K562 (cell line): ENCODE measurements around the gene PIH1D1. TPM values are rescaled to one million over a fixed set of nuclear protein-coding genes. Genes with fewer than 3 reads are reported as not detected.

Experiments
- ATAC-seq: fragments of 200-7000 bp; cut with Tn5 transposase; 3 replicates; pipeline ENCODE4 v1.9.1; 2020; ENCODE audit warnings: moderate library complexity
- BruUV-seq: library from RNA; stranded (reverse); fragments of 400-500 nt; replicated peaks from 2 replicates; lab custom pipeline; 2021; lab: Mats Ljungman, UMichigan
- CTCF ChIA-PET: fragments of 300-600 bp; formaldehyde crosslinking; extraction: SDS; loops from one replicate; lab custom pipeline; 2021; ENCODE audit warnings: low intra/inter-chr PET ratio; lab: Yijun Ruan, JAX
- POLR2A ChIA-PET: fragments of 300-600, 350-650 bp; sonication (Branson Sonifier 250); formaldehyde crosslinking; extraction: SDS; loops from one replicate; lab custom pipeline; 2021; ENCODE audit warnings: antibody characterized with exemption, inconsistent platforms; lab: Yijun Ruan, JAX
- DNase-seq, 4 experiments: peaks; one replicate each; pipeline versions ENCODE4 v3.0.0 to v3.0.0-alpha.2; 2011 to 2018; ENCODE audit warnings: low spot score in 3 of 4, mixed read lengths in 3 of 4; ENCODE audit errors: extremely low read depth in 1 of 4
- FAIRE-seq: peaks from 2 replicates; lab custom pipeline; 2011; peaks lifted over from hg19 to GRCh38; lab: Jason Lieb, UNC
- H2AFZ ChIP-seq: 2 replicates; pipeline ENCODE4 v1.6.0; 2011; ENCODE audit warnings: low read depth, low read length, control low read depth, inconsistent platforms
- H3K27ac ChIP-seq: fragments of 200-600 bp; 3 replicates; pipeline ENCODE4 v1.8.0; 2011; ENCODE audit warnings: low read depth, mild to moderate bottlenecking, control low read depth, inconsistent platforms, low read length, moderate library complexity, mixed read lengths; ENCODE audit errors: extremely low read depth
- H3K27me3 ChIP-seq, 2 experiments: fragments of 300-600 bp in 1 of 2; 2 replicates in 1 of 2; 3 replicates in 1 of 2; pipeline versions ENCODE4 v1.6.0 to v1.8.0; 2011; ENCODE audit warnings: inconsistent platforms in 2 of 2, low read length in 2 of 2, mild to moderate bottlenecking in 1 of 2, mixed read lengths in 1 of 2, moderate library complexity in 1 of 2; ENCODE audit not compliant: control insufficient read depth in 2 of 2, insufficient read depth in 2 of 2
- H3K36me3 ChIP-seq: fragments of 300-600 bp; 3 replicates; pipeline ENCODE4 v1.8.0; 2011; ENCODE audit warnings: mild to moderate bottlenecking, low read length, inconsistent platforms; ENCODE audit not compliant: control insufficient read depth, insufficient read depth
- H3K4me1 ChIP-seq, 2 experiments: fragments of 200-600 bp in 1 of 2; replicated peaks in 1 of 2; 2 replicates in 1 of 2; 3 replicates in 1 of 2; pipeline versions ENCODE4 v1.5.1 to v1.8.0; 2011; ENCODE audit warnings: inconsistent platforms in 2 of 2, low read length in 2 of 2, mild to moderate bottlenecking in 1 of 2, mixed read lengths in 1 of 2, moderate library complexity in 1 of 2; ENCODE audit not compliant: control insufficient read depth in 2 of 2, insufficient read depth in 2 of 2
- H3K4me2 ChIP-seq: 2 replicates; pipeline ENCODE4 v1.6.1; 2011; ENCODE audit warnings: low read length, control low read depth, inconsistent platforms, mixed read lengths; ENCODE audit not compliant: insufficient read depth
- H3K4me3 ChIP-seq: fragments of 200-600 bp; sonication (generic), shearing (Covaris generic); 2 replicates; pipeline ENCODE4 v1.5.1; 2016; ENCODE audit warnings: control low read depth, inconsistent platforms
- H3K79me2 ChIP-seq: fragments of 200-600 bp; 3 replicates; pipeline ENCODE4 v1.8.0; 2011; ENCODE audit warnings: low read length, inconsistent platforms; ENCODE audit not compliant: control insufficient read depth, insufficient read depth
- H3K9ac ChIP-seq, 2 experiments: 2 replicates each; pipeline versions ENCODE4 v1.6.0 to v1.6.1; 2011; ENCODE audit warnings: low read depth in 2 of 2, low read length in 2 of 2, control low read depth in 1 of 2, inconsistent platforms in 1 of 2, mild to moderate bottlenecking in 1 of 2, mixed read lengths in 1 of 2; ENCODE audit not compliant: insufficient read depth in 1 of 2
- H3K9me1 ChIP-seq: one replicate; pipeline ENCODE4 v1.6.0; 2011; ENCODE audit warnings: inconsistent platforms, mild to moderate bottlenecking, low read length, moderate library complexity; ENCODE audit not compliant: control insufficient read depth, insufficient read depth
- H3K9me3 ChIP-seq: replicated peaks from 2 replicates; pipeline ENCODE4 v1.5.1; 2011; ENCODE audit warnings: low read depth, low read length, inconsistent platforms; ENCODE audit not compliant: control insufficient read depth, insufficient read depth
- H4K20me1 ChIP-seq: replicated peaks from 2 replicates; pipeline ENCODE4 v1.6.1; 2011; ENCODE audit warnings: low read length, inconsistent platforms, mixed read lengths; ENCODE audit not compliant: control insufficient read depth, insufficient read depth
- CBX8 ChIP-seq: fragments of 200-600 bp; sonication (generic); IDR thresholded peaks from 2 replicates; pipeline ENCODE4 v1.6.1; 2012; ENCODE audit warnings: borderline replicate concordance, mixed run types, low read depth, mild to moderate bottlenecking, moderate library complexity, mixed read lengths, low read length, control low read depth, inconsistent platforms; ENCODE audit not compliant: poor library complexity, severe bottlenecking; ENCODE audit errors: extremely low read depth
- CSDE1 ChIP-seq, 2 experiments: fragments of 450-650 bp; IDR thresholded peaks; 2 replicates each; pipeline ENCODE4 v1.6.1; 2016; ENCODE audit warnings: mild to moderate bottlenecking in 1 of 2
- HDGF ChIP-seq: fragments of 450-650 bp; IDR thresholded peaks from 2 replicates; pipeline ENCODE4 v1.6.1; 2016
- MEF2A ChIP-seq: IDR thresholded peaks from 2 replicates; pipeline ENCODE4 v1.6.1; 2011; ENCODE audit warnings: low read depth, mild to moderate bottlenecking, low read length, moderate library complexity; ENCODE audit not compliant: control insufficient read depth
- MTA2 ChIP-seq: fragments of 450-650 bp; IDR thresholded peaks from 2 replicates; pipeline ENCODE4 v1.6.1; 2016; ENCODE audit warnings: low read depth
- NBN ChIP-seq: fragments of 450-650 bp; IDR thresholded peaks from 2 replicates; pipeline ENCODE4 v1.6.1; 2016; ENCODE audit warnings: low read depth, mild to moderate bottlenecking
- RAD51 ChIP-seq: fragments of 450-650 bp; IDR thresholded peaks from 2 replicates; pipeline ENCODE4 v1.7.1; 2016; ENCODE audit warnings: low read depth, mild to moderate bottlenecking, borderline replicate concordance
- YY1 ChIP-seq, 3 experiments: IDR thresholded peaks; 2 replicates each; pipeline ENCODE4 v1.6.1; 2011; ENCODE audit warnings: low read length in 2 of 3, mild to moderate bottlenecking in 2 of 3, moderate library complexity in 2 of 3, borderline replicate concordance in 1 of 3, control low read depth in 1 of 3, low read depth in 1 of 3; ENCODE audit not compliant: insufficient read depth in 3 of 3, insufficient replicate concordance in 2 of 3, control insufficient read depth in 1 of 3, insufficient read length in 1 of 3; ENCODE audit errors: extremely low read depth in 1 of 3
- ZFP30 ChIP-seq: fragments of 250-450 bp; sonication (Bioruptor Pico); IDR thresholded peaks from 2 replicates; pipeline ENCODE4 v1.8.0; 2022; ENCODE audit warnings: moderate library complexity, mild to moderate bottlenecking, inconsistent platforms, borderline replicate concordance
- ZNF140 ChIP-seq: fragments of 250-450 bp; sonication (Bioruptor Pico); IDR thresholded peaks from 2 replicates; pipeline ENCODE4 v1.8.0; 2021; ENCODE audit warnings: moderate library complexity, mild to moderate bottlenecking, inconsistent platforms
- whole genome bisulfite sequencing: fragments of 100-300 bp; shearing (Covaris generic); methylation state at CpG from one replicate; pipeline ENCODE4 v1.1.6; 2016; ENCODE audit warnings: low coverage, mixed read lengths; ENCODE audit not compliant: insufficient coverage; ENCODE audit errors: missing lambda C conversion rate; 5-methylcytosine and 5-hydroxymethylcytosine counted together
- in situ Hi-C: fragments of 300-500 bp; cut with MboI; formaldehyde crosslinking; loops from 4 replicates; pipeline ENCODE4 v1.15.0; 2018; ENCODE audit warnings: inconsistent platforms, mixed read lengths
- intact Hi-C: fragments of 100-400 bp; cut with micrococcal nuclease; formaldehyde crosslinking; loops from 2 replicates; pipeline ENCODE4 v1.14.2; 2022
- polyA plus RNA-seq, 8 experiments: library from polyadenylated mRNA; depleted of rRNA in 4 of 8; stranded (reverse) in 5 of 8; unstranded in 3 of 8; fragments of >200 nt; fragmentation: Nextera tagmentation in 2 of 8; fragmentation: Illumina TruSeq in 1 of 8; extraction: Ambion mirVana in 2 of 8; extraction: Trizol in 1 of 8; gene quantifications; 2 replicates each; pipeline versions ENCODE4 v1.2.1 to v1.2.3, GENCODE V29; 2011 to 2014; ENCODE audit warnings: inconsistent platforms in 1 of 8, missing spikeins in 1 of 8
- total RNA-seq, 7 experiments: library from RNA; depleted of rRNA in 6 of 7; stranded (reverse); fragments of >200 nt in 6 of 7; fragmentation: Illumina TruSeq in 2 of 7; extraction: Trizol in 2 of 7; gene quantifications; 2 replicates each; pipeline versions ENCODE4 v1.2.1 to v1.2.3, GENCODE V29; 2011 to 2021; ENCODE audit warnings: low replicate concordance in 1 of 7
- TF ChIP-seq, protein P1 (sequence below): sonication (generic); formaldehyde crosslinking; IDR thresholded peaks from 2 replicates; pipeline ENCODE4 v1.8.1; 2023; ENCODE audit warnings: mild to moderate bottlenecking, missing genetic modification reagents
- TF ChIP-seq, protein P2 (sequence below): fragments of 450-650 bp; formaldehyde crosslinking; IDR thresholded peaks from 2 replicates; pipeline ENCODE4 v1.4.0; 2022; ENCODE audit warnings: missing genetic modification characterization
- TF ChIP-seq, protein P3 (sequence below): fragments of 250-450 bp; sonication (Bioruptor Pico); IDR thresholded peaks from 2 replicates; pipeline ENCODE4 v1.6.1; 2021; ENCODE audit warnings: mild to moderate bottlenecking
- TF ChIP-seq, protein P4 (sequence below): fragments of 450-650 bp; conservative IDR thresholded peaks from 2 replicates; pipeline ENCODE4 v1.6.1; 2016; ENCODE audit warnings: missing genetic modification characterization, low read depth, mild to moderate bottlenecking, missing compliant biosample characterization, moderate library complexity

Gene PIH1D1
- total and polyA plus RNA-seq, 9 of the 15 experiments (the other 6 are each of a cell fraction or from before 2014, with no cell fraction given): 26.5 to 224 (median 137) TPM

DNA sequence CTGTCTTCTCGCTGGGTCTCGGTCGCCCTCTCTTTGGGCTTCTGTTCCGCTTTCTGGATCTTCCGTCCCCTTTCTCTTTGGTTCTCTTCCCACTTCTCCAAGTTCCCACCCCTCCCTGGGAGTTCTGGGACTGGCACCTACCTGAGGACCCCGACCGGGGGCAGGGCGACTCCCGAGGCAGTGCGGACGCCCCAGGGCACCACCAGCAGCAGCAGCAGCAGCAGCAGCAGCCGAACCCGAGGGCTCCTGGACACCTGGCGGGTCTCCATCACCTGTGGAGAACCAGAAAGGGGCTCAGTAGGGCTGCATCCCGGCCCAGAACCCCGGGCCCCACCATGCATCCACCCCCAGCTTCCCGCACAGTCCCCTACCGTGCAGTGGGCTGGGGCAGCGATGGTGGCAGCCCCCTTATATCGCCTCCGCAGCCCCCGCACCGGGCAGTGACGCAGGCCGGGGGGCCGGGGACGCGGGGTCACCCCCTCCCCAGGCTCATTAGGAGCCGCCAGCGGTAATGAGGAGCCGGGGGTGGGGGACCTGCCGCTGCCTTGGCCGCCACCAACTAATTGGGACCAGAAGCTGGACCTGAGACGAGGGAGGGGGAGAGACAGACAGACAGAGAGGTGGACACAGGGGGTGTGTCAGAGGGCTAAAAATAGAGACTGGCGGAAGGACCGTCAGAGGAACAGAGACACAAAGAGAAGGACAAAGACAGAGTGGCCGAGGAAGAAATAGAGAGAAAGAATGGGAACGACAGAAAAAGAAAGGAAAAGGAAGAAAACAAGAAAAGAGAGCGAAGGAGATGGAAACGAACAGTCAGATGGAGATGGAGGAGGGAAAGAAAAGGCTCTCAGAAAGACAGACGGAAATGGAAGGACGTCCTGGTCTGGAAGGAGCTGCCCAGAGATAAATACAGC is 28.3 kb downstream of the PIH1D1 start, which contains the start of gene PTH2:
PTH2 (minus strand) TSS at position 371 of the 914 bp plus-strand sequence; CDS start at position 269, 102 bp downstream.
- in situ Hi-C loops (no loop called here), intact Hi-C loops (loop anchor here (2.0 kb wide), 1 partner anchor 19 kb away; no protein-coding TSS in a partner anchor)
- H2AFZ ChIP-seq: peak within 1 kb of the TSS; percentile 98
- no peaks in the 10 kb centered on the region for H3K9me3 ChIP-seq
- ATAC-seq: no peak
- H4K20me1 ChIP-seq: no peaks in the 10 kb centered on the region
- peaks cover 49 to 64% of the 10 kb centered on the region in 2 experiments for H3K4me1 ChIP-seq
- DNase-seq: peak in 1 of 4 experiments; percentile 56
- peak within 1 kb of the TSS; percentile 50 for H3K27ac ChIP-seq
- peak within 1 kb of the TSS; percentile 9; the same call in 1 of the 2 replicates for H3K4me3 ChIP-seq
- 50% methylated on average over 27 of the region's 42 CpGs for WGBS
- BruUV-seq: no TSS peak
- peak within 1 kb of the TSS; percentile 67 to 92 for H3K9ac ChIP-seq
- ChIA-PET CTCF (interaction anchor here (0.7 kb wide), 1 partner anchor 146 kb away, joined by 3 read pairs; no protein-coding TSS in a partner anchor), POLR2A (interaction anchor here (0.6 to 1.9 kb wide), 5 partner anchors 9 to 154 kb away, joined by 3 to 6 read pairs (median 3); no protein-coding TSS in a partner anchor)
- no peaks in the 10 kb centered on the region for H3K27me3 ChIP-seq
- peak within 1 kb of the TSS; percentile 78 for H3K4me2 ChIP-seq
- no peaks in the 10 kb centered on the region for H3K36me3 ChIP-seq
- FAIRE-seq: peak; percentile 71
- H3K9me1 ChIP-seq: no peaks in the 10 kb centered on the region
- H3K79me2 ChIP-seq: no peaks in the 10 kb centered on the region
- TF ChIP-seq YY1 (IDR thresholded peaks at IDR 0.05; ENCODE audit: borderline replicate concordance in 1 of 3, control insufficient read depth in 1 of 3, extremely low read depth in 1 of 3, insufficient read depth in 3 of 3, insufficient read length in 1 of 3, insufficient replicate concordance in 2 of 3, low read depth in 1 of 3, low read length in 2 of 3) (no peak), CBX8 (no peak), HDGF (0 out of 2 replicates have a peak, but pooled peaks have one; percentile 51), NBN (0 out of 2 replicates have a peak, but pooled peaks have one; percentile 69), CSDE1 (IDR thresholded peaks at IDR 0.05) (0 out of 4 replicates have a peak, but pooled peaks of 1 of the 2 experiments have one; percentile 5), RAD51 (no peak), MEF2A (peak; percentile 89), ZFP30 (CRISPR knock-in tag) (no peak), MTA2 (peak; percentile 35; the same call in 1 of the 2 replicates), ZNF140 (CRISPR knock-in tag) (no peak)
- TF ChIP-seq, protein P1, sequence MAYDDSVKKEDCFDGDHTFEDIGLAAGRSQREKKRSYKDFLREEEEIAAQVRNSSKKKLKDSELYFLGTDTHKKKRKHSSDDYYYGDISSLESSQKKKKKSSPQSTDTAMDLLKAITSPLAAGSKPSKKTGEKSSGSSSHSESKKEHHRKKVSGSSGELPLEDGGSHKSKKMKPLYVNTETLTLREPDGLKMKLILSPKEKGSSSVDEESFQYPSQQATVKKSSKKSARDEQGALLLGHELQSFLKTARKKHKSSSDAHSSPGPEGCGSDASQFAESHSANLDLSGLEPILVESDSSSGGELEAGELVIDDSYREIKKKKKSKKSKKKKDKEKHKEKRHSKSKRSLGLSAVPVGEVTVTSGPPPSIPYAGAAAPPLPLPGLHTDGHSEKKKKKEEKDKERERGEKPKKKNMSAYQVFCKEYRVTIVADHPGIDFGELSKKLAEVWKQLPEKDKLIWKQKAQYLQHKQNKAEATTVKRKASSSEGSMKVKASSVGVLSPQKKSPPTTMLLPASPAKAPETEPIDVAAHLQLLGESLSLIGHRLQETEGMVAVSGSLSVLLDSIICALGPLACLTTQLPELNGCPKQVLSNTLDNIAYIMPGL (CRISPR knock-in tag): no peak
- TF ChIP-seq, protein P2, sequence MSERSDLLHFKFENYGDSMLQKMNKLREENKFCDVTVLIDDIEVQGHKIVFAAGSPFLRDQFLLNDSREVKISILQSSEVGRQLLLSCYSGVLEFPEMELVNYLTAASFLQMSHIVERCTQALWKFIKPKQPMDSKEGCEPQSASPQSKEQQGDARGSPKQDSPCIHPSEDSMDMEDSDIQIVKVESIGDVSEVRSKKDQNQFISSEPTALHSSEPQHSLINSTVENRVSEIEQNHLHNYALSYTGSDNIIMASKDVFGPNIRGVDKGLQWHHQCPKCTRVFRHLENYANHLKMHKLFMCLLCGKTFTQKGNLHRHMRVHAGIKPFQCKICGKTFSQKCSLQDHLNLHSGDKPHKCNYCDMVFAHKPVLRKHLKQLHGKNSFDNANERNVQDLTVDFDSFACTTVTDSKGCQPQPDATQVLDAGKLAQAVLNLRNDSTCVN: peak; percentile 74; the same call in 1 of the 2 replicates
- TF ChIP-seq, protein P3, sequence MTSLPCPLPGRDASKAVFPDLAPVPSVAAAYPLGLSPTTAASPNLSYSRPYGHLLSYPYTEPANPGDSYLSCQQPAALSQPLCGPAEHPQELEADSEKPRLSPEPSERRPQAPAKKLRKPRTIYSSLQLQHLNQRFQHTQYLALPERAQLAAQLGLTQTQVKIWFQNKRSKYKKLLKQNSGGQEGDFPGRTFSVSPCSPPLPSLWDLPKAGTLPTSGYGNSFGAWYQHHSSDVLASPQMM (CRISPR knock-in tag): no peak
- TF ChIP-seq, protein P4, sequence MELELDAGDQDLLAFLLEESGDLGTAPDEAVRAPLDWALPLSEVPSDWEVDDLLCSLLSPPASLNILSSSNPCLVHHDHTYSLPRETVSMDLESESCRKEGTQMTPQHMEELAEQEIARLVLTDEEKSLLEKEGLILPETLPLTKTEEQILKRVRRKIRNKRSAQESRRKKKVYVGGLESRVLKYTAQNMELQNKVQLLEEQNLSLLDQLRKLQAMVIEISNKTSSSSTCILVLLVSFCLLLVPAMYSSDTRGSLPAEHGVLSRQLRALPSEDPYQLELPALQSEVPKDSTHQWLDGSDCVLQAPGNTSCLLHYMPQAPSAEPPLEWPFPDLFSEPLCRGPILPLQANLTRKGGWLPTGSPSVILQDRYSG (tag): no peak
